MM.1S (cell line): ENCODE results near the gene TMEM72.

ENCODE experiments used
- CTCF ChIP-seq: fragments of 300-600 bp; sonication (generic); IDR thresholded peaks from 2 replicates; pipeline ENCODE4 v1.5.1; 2016; ENCODE audit warnings: antibody characterized with exemption, low read length, mixed read lengths
- EZH2 ChIP-seq: fragments of 300-600 bp; sonication (generic); optimal IDR thresholded peaks from 2 replicates; pipeline ENCODE3; 2017; ENCODE audit warnings: low read depth, mild to moderate bottlenecking, antibody characterized with exemption, low read length, mixed read lengths
- EZH2phosphoT487 ChIP-seq: fragments of 300-600 bp; sonication (generic); IDR thresholded peaks from 2 replicates; pipeline ENCODE4 v1.6.1; 2018; ENCODE audit warnings: antibody characterized with exemption, low read length

GRCh38 chr10:44911951-44912350, 814 bp downstream of the TMEM72 start:
- TF ChIP-seq CTCF (no peak), EZH2 (no peak), EZH2phosphoT487 (no peak)
